OCI-LY3 (cell line): ENCODE results near the gene FUS.

ENCODE experiments used
- H2AFZ ChIP-seq: fragments of 200-600, 300-600 bp; shearing (Covaris generic); 2 replicates; pipeline ENCODE4 v1.6.0; 2014; ENCODE audit warnings: antibody characterized with exemption, low read depth, low read length
- H3K27ac ChIP-seq: fragments of 200-600, 300-600 bp; sonication (generic); 2 replicates; pipeline ENCODE4 v1.5.1; 2014; ENCODE audit warnings: mild to moderate bottlenecking, low read length, moderate library complexity, mixed read lengths
- H3K27me3 ChIP-seq: fragments of 200-600, 300-600 bp; sonication (generic); 2 replicates; pipeline ENCODE4 v1.6.1; 2014; ENCODE audit warnings: low read depth, low read length, mixed read lengths
- H3K36me3 ChIP-seq: fragments of 200-600, 300-600 bp; sonication (generic); replicated peaks from 2 replicates; pipeline ENCODE3; 2014; ENCODE audit warnings: low read depth, low read length, mixed read lengths
- H3K4me1 ChIP-seq: fragments of 300-600, 200-600 bp; sonication (generic); 2 replicates; pipeline ENCODE4 v1.6.1; 2014; ENCODE audit warnings: low read length, mixed read lengths
- H3K4me2 ChIP-seq: fragments of 200-600, 300-600 bp; sonication (generic); 2 replicates; pipeline ENCODE4 v1.6.1; 2014; ENCODE audit warnings: low read length, mixed read lengths
- H3K4me3 ChIP-seq: fragments of 300-600, 200-600 bp; sonication (generic); 2 replicates; pipeline ENCODE4 v1.5.1; 2014; ENCODE audit warnings: antibody characterized with exemption, mild to moderate bottlenecking, low read length, moderate library complexity
- H3K79me2 ChIP-seq: fragments of 300-600, 200-600 bp; shearing (Covaris generic); 2 replicates; pipeline ENCODE4 v1.6.1; 2014; ENCODE audit warnings: mild to moderate bottlenecking, low read length, mixed read lengths
- H3K9ac ChIP-seq: fragments of 300-600, 200-600 bp; shearing (Covaris generic); 2 replicates; pipeline ENCODE4 v1.6.0; 2014; ENCODE audit warnings: mild to moderate bottlenecking, low read length, moderate library complexity
- H3K9me3 ChIP-seq: fragments of 200-600, 300-600 bp; shearing (Covaris generic); 2 replicates; pipeline ENCODE4 v1.6.1; 2014; ENCODE audit warnings: low read length, mixed read lengths; ENCODE audit not compliant: insufficient read depth
- H4K20me1 ChIP-seq: fragments of 200-600, 300-600 bp; sonication (generic); 2 replicates; pipeline ENCODE4 v1.6.1; 2016; ENCODE audit warnings: low read length, mixed read lengths; ENCODE audit not compliant: insufficient read depth
- EZH2phosphoT487 ChIP-seq: fragments of 200-600 bp; shearing (Covaris generic); IDR thresholded peaks from 2 replicates; pipeline ENCODE4 v1.6.1; 2018; ENCODE audit warnings: antibody characterized with exemption, mixed run types, low read depth
- TF ChIP-seq, protein P1 (sequence below): fragments of 200-600, 300-600 bp; sonication (generic); IDR thresholded peaks from 2 replicates; pipeline ENCODE4 v1.5.1; 2014; ENCODE audit warnings: antibody characterized with exemption, low read length, low read depth

The FUS gene

DNA sequence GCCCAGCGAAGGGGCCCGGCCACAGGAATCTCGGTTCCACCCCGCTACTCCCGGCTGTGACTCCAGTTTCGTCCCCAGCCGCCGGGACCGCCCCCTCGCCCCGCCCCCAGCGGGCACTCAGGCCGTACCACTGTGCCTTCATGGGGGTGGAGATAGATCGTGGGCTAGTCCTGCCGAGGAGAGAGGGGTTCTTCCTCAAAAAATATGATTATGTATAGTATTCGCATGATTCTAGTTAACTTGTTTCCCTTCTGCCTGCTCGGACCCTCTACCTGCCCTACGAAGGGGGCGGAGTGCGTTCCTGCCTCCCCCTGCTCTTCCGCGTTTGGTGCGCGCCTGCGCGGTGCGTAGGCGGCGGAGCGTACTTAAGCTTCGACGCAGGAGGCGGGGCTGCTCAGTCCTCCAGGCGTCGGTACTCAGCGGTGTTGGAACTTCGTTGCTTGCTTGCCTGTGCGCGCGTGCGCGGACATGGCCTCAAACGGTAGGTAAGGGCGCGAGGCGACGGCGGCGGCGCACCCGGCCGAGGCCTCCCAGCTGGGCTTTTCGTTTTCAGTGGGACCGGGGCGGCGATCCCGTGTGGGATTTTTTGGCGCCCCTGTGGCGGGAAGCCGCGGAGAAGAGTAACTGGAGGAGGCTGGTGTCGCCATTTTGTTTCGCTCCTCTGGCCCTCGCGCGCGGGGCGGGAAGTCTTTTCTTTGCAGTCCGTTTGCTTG, at the start of gene FUS:
FUS (plus strand) TSS at position 393 of the 713 bp plus-strand sequence; CDS start at position 469, 76 bp downstream.
- peak within 1 kb of the TSS; percentile 96 for H3K9ac ChIP-seq
- peaks cover 67% of the 10 kb centered on the region for H3K79me2 ChIP-seq
- TF ChIP-seq EZH2phosphoT487, result no peak
- TF ChIP-seq, protein P1, sequence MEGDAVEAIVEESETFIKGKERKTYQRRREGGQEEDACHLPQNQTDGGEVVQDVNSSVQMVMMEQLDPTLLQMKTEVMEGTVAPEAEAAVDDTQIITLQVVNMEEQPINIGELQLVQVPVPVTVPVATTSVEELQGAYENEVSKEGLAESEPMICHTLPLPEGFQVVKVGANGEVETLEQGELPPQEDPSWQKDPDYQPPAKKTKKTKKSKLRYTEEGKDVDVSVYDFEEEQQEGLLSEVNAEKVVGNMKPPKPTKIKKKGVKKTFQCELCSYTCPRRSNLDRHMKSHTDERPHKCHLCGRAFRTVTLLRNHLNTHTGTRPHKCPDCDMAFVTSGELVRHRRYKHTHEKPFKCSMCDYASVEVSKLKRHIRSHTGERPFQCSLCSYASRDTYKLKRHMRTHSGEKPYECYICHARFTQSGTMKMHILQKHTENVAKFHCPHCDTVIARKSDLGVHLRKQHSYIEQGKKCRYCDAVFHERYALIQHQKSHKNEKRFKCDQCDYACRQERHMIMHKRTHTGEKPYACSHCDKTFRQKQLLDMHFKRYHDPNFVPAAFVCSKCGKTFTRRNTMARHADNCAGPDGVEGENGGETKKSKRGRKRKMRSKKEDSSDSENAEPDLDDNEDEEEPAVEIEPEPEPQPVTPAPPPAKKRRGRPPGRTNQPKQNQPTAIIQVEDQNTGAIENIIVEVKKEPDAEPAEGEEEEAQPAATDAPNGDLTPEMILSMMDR, result no peak
- H2AFZ ChIP-seq, result peak within 1 kb of the TSS; percentile 53; the same call in 1 of the 2 replicates
- H3K4me2 ChIP-seq, result peak within 1 kb of the TSS; percentile 98
- peak within 1 kb of the TSS; percentile 97 for H3K27ac ChIP-seq
- H3K9me3 ChIP-seq, result no peaks in the 10 kb centered on the region
- peaks cover 40% of the 10 kb centered on the region for H3K36me3 ChIP-seq
- peaks cover 34% of the 10 kb centered on the region for H3K4me1 ChIP-seq
- H3K4me3 ChIP-seq, result peak within 1 kb of the TSS; percentile 84
- peaks cover 43% of the 10 kb centered on the region for H4K20me1 ChIP-seq
- no peaks in the 10 kb centered on the region for H3K27me3 ChIP-seq

DNA sequence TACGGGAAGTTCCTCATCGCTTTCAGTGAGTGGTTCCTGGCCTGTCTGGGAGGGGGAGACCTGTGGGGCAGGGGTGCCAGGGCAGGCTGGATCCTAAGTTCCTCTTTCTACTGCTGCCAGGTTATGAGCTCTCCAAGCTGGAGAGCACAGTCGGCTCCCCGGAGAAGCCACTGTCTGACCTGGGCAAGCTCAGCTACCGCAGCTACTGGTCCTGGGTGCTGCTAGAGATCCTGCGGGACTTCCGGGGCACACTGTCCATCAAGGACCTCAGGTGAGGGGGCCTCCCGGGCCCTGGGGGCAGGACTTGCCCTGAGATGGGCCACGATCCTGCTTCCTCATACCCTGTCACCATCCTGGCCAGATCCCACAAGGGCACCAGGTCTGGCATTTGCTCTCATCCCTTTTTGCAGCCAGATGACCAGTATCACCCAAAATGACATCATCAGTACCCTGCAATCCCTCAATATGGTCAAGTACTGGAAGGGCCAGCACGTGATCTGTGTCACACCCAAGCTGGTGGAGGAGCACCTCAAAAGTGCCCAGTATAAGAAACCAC, 49.5 kb upstream of the FUS start:
- H3K27ac ChIP-seq, result no peak overlapping the region
- TF ChIP-seq EZH2phosphoT487, result no peak
- TF ChIP-seq, protein P1, result no peak
- H4K20me1 ChIP-seq, result no peaks in the 10 kb centered on the region
- H3K4me2 ChIP-seq, result no peak overlapping the region
- H3K4me3 ChIP-seq, result no peak overlapping the region
- H2AFZ ChIP-seq, result no peak overlapping the region
- no peaks in the 10 kb centered on the region for H3K27me3 ChIP-seq
- H3K4me1 ChIP-seq, result no peaks in the 10 kb centered on the region
- no peak overlapping the region for H3K9ac ChIP-seq
- no peaks in the 10 kb centered on the region for H3K36me3 ChIP-seq
- H3K9me3 ChIP-seq, result no peaks in the 10 kb centered on the region
- H3K79me2 ChIP-seq, result no peaks in the 10 kb centered on the region

- no peak for TF ChIP-seq EZH2phosphoT487
- TF ChIP-seq, protein P1, result no peak
- Histone ChIP-seq H3K4me2 (no peak overlapping the region), H4K20me1 (no peaks in the 10 kb centered on the region), H3K79me2 (no peaks in the 10 kb centered on the region), H3K36me3 (no peaks in the 10 kb centered on the region), H3K4me1 (no peaks in the 10 kb centered on the region), H3K9me3 (no peaks in the 10 kb centered on the region), H3K27me3 (no peaks in the 10 kb centered on the region), H3K9ac (no peak overlapping the region), H3K27ac (no peak overlapping the region), H3K4me3 (no peak overlapping the region), H2AFZ (no peak overlapping the region)
These were observed 49.0 kb upstream of the FUS start for GRCh38 chr16:31130899-31131298.

DNA sequence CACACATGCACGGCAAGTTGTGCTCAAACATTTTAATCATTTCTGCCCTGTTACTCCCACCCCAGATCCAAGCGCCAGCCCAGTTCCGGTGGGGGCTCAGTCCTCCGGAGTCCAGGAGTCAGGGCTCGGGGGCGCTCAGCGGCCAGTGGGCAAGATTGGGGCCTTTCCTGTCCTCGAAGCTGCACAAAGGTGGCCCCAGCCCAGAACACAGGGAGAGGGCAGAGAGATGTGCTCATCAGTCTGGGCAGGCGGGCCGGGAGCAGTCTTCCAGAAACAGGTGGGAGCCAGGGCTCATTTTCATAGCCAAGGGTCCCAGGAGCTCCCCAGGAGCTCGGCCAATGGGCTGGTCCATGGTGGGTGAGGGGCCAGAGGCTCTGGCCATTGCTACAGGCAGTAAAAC, 48.5 kb upstream of the FUS start:
- Histone ChIP-seq H3K27me3 (no peaks in the 10 kb centered on the region), H3K4me2 (no peak overlapping the region), H4K20me1 (no peaks in the 10 kb centered on the region), H3K27ac (no peak overlapping the region), H3K79me2 (no peaks in the 10 kb centered on the region), H3K36me3 (no peaks in the 10 kb centered on the region), H2AFZ (no peak overlapping the region), H3K9me3 (no peaks in the 10 kb centered on the region), H3K4me3 (no peak overlapping the region), H3K9ac (no peak overlapping the region), H3K4me1 (no peaks in the 10 kb centered on the region)
- TF ChIP-seq, protein P1, result no peak
- TF ChIP-seq EZH2phosphoT487, result no peak
